HG03025 (cell line): ENCODE measurements around the gene TMEM141.
"Not testable (repeated sequence)": the region's sequence is repeated elsewhere in the genome, so short reads cannot be mapped to it uniquely, and the experiment has no call there.

Experiments used
- ATAC-seq: cut with Tn5 transposase; IDR thresholded peaks from one replicate; pipeline ENCODE4 v1.9.1; 2021; ENCODE audit warnings: mild to moderate bottlenecking, moderate library complexity; ENCODE audit not compliant: unreplicated experiment, low FRiP score

The TMEM141 gene

DNA sequence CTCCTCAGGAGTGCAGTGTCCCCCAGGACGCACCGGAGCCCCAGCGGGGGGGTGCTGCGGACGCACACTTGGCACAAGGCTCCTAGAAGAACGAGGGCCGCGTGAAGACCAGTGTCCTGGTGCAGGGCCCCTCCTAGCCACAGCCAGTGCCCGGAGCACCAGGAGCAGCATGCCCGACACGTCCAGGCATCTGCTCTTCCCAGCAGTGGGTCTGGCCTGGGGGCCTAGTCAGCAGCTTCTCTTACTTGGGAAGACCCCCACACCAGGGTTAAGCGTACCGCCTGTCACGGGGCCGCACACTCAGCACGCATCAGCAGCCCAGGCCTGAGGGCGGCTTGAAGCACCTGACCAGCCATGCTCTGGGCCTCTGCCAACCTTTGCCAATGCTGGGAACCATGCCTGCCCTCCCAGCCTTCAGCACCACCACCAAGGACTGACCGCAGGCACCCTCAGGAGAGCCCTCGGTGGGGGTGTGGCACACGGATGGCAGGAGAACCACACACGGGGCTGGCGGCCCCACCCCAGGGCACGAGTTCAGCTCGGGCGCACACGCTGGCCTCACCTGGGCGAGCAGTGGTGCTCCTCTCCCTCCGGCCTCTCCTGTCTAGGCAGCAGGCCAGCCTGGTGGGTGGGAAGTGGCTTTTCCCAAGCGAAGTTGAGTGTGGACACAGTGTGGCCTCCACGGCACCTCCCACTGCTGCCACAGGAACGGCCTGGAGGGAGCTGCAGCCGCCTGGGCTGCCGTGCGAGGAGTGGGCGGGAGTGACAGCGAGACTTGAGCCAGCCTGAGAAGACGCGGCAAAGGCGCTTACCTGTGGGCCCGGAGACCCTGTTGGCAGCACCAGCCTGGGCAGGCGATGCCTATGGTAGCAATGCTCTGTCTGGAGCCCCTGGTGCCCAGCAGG is 39.1 kb downstream of the TMEM141 start:
- ATAC-seq, result no peak

DNA sequence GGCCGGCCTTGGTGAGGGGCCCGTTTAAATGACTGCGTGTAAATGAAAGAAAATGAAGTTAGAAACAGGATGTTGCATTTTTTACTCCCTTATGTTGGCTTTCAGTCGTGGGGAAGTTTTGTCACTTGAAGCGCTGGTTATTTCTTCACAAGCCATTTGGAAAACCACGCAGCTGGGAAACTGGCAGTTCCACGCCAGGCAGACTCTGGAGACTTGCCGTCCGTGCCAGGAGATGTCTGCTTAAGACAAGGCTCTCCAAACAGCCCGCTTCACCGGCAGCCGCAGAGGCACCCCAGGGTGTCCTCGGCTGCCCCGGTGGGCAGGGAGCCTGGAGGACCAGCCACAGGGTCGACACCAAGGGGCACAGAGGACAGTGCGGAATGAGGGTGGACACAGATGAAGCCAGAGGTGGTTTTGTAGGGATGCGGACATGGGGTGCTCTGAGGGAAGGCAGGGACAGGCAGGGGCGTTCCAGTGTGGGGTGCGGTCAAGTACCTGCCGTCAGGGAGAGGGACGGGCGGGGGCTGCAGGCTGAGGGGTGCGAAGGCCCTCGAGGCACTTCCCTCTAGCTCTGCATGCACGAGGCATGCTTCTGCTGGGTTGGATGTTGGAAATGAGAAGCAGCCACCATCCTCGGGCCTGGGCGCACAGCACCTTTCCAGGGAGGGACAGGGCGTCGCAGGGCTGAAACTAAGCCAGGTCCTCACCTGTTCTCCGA is 40.0 kb downstream of the TMEM141 start:
- ATAC-seq, result no peak

DNA sequence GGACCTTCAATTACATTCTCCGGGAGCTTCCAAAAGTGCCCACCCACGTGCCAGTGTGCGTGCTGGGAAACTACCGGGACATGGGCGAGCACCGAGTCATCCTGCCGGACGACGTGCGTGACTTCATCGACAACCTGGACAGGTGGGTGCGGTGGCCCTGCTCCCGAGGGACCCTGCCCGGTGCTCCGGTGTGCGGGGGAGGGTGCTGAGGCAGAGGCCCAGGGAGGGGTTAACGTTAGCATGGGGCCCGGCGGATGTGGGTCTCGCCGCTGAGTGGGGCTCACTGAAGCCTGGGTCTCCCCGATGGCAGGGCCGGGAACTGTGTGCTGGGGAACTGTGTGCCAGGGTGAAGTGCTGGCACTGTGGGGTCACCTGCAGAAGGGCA is 40.6 kb downstream of the TMEM141 start:
- ATAC-seq, result no peak

DNA sequence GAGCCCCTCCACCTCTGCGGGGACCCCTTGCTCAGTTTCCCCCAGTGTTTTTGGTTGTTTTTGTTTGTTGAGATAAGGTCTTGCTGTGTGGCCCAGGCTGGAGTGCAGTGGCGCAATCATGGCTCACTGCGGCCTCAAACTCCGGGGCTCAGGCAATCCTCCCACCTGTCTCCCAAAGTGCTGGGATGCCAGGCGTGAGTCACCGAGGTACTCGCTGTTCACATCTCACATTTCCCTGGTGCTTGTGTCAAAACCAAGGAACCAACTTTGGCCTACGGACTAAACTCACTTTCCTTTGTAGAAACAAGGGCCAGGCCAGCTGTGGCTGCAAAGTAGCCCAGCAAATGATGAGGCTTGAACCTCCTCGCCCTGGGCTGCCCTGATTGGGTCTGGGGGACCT is 41.4 kb downstream of the TMEM141 start:
- no peak for ATAC-seq

DNA sequence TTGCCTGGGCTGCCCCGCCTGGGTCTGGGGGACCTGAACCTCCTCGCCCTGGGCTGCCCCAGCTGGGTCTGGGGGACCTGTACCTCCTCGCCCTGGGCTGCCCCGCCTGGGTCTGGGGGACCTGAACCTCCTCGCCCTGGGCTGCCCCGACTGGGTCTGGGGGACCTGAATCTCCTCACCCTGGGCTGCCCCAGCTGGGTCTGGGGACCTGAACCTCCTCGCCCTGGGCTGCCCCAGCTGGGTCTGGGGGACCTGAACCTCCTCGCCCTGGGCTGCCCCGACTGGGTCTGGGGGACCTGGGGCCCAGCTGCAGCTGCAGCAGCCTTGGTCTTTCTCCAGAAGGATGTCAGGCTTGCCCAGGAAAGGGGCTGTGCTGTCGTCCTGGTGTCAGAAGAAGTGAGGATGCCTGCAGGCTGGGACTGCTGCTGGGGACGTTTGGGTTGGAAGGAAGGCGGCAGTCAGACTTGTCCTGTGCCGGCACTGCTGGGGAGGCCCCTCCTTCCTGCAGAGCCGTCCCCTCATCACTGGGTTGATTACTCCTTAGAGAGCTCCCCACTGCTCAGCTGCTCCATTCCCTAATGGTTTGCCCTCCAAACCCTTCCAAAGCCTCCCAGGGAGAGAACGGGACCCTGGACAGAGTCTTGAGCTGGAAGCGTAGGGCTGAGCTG is 42.4 kb downstream of the TMEM141 start:
- ATAC-seq, result not testable (repeated sequence)

DNA sequence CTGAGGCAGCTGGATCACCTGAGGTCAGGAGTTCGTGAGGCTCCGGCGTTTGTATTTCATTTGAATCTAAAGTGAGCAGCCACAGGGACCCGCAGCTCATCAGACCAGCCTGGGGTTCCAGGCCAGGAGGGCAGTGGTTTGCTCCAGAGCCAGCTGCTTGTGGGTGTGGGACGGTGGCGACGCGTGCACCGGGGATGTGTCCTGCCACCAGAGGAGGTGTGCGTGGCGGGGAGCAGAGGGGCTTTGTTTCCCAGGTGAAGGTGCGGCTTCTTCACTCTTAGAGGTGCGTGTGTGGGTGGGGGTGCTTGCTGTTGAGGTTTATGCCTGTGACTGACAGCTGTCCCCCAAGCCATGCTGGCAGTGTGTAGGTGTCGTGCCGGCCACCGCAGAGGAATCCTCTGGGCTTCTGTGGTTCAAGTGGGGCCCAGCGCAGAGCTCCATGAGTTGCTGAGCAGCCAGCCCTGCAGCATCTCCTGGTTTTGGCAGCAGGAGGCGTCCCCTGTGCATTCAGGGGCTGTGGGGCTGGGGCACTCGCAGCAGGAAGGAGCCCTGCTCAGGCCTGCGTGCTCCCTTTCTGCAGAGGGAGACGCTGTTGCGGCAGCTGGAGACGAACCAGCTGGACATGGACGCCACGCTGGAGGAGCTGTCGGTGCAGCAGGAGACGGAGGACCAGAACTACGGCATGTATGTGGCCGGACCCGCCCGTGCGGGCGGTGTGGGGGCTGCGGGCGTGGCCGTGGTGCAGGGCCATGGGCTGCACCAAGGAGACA is 44.2 kb downstream of the TMEM141 start:
- no peak for ATAC-seq

DNA sequence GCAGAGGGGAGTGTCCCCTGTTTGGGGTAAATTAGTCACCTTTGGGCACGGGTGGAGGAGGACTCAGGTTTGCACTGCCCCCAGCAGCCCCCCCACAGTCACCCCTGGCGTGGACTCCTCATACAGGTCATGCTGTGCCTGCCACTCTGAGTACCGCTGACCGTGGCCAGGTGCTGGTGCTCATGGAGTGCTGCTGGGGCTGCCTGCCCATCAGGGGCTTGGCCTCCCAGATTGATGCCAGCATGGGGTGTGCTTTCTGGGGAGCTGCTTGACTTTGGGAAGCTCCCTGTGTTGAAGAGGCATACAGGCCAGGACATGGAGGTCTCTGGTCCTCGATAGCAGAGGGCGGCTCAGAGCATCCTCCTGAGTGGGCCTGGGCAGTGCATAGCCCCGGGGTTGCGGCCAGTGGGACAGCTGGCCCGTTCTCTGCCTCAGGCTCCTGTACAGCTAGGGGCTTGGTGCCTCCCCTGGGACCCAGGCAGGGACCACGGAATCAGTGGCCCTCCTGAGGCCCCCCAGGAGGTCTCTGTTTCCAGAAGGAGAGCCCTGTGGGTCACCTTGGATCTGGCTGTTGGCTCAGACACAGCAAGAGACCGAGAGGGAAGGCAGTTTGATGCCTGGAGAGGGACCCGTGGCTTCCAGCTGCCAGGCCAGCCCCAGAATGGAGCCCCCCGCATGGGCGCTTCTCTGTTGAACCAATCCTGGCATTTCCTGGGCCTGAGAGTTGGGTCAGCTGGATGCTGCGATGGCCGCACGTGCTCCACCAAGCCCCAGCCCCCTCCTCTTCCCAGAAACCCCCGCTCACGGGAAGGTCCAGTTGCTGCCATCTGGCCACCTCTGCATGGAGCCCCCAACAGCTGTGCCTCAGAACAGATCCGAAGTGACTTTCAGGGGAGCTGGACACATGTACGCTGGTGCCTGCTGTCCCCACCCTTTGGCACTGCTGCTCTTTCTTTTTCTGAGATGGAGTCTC is 45.1 kb downstream of the TMEM141 start:
- no peak for ATAC-seq

DNA sequence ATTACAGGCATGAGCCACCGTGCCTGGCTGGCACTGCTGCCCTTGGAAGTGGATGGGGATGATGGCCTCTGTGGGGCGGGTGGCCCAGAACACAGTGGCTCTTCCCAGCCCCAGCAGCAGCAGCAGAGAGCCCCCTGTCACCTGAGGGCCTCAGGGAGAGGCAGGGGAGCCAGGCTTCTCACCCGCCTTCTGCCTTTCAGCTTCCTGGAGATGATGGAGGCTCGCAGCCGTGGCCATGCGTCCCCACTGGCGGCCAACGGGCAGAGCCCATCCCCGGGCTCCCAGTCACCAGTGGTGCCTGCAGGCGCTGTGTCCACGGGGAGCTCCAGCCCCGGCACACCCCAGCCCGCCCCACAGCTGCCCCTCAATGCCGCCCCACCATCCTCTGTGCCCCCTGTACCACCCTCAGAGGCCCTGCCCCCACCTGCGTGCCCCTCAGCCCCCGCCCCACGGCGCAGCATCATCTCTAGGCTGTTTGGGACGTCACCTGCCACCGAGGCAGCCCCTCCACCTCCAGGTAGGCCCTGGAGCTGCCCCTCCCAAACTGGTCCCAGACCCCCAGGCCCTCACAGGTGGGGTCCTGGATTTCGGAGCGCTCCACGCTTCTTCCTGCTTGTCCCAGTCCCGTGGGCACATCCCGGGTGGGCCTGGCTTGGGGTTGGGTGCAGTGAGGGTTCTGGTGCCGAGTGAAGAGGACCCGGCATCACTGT is 46.2 kb downstream of the TMEM141 start:
- ATAC-seq, result no peak

DNA sequence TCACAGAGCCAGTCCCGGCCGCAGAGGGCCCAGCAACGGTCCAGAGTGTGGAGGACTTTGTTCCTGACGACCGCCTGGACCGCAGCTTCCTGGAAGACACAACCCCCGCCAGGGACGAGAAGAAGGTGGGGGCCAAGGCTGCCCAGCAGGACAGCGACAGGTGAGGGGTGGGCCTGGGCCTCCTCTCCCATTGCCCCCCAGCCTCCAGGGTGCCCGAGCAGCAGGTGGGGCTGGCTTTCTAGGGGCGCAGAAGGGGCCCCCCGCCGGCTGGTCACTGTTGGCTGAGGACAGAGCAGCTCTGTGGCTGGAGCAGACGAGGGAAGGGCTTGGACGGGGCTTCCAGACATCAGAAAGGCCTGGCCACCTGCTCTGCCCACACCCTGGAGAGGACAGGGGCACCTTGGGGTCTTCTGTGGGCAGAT is 46.7 kb downstream of the TMEM141 start:
- not testable (repeated sequence) for ATAC-seq

DNA sequence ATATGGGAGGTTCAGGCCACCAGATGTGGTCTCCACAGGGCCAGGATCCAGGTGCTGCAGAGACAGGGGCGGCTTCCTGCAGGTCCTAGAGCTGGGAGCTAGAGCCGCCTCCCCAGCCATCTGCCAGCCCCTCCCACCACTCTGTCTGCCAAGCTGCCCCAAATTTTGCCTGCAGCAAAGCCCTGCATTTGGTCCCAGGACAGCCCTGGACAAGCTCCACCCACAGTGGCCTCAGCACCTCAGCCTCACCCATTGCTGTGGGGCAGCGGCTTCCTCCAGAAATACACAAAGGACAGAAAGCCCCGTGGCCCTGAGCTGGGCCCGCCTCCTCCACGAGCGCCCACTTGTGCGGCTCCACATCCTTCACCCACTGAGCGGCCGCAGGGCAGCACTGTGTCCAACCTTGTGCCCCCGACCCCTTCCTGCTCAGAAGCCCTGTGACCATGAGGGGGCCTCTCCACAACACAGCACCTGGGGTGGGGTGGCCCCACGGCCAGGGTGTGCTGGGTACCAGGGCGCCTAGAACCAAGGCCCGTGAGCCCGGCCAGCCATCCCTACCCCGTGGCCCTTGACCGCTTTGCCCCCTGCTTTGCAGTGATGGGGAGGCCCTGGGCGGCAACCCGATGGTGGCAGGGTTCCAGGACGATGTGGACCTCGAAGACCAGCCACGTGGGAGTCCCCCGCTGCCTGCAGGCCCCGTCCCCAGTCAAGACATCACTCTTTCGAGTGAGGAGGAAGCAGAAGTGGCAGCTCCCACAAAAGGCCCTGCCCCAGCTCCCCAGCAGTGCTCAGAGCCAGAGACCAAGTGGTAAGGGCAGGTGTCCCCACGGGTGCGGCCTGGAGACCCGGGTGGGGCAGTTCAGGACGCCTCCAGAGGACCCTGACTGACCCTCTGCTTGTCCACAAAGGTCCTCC is 47.4 kb downstream of the TMEM141 start:
- no peak for ATAC-seq

DNA sequence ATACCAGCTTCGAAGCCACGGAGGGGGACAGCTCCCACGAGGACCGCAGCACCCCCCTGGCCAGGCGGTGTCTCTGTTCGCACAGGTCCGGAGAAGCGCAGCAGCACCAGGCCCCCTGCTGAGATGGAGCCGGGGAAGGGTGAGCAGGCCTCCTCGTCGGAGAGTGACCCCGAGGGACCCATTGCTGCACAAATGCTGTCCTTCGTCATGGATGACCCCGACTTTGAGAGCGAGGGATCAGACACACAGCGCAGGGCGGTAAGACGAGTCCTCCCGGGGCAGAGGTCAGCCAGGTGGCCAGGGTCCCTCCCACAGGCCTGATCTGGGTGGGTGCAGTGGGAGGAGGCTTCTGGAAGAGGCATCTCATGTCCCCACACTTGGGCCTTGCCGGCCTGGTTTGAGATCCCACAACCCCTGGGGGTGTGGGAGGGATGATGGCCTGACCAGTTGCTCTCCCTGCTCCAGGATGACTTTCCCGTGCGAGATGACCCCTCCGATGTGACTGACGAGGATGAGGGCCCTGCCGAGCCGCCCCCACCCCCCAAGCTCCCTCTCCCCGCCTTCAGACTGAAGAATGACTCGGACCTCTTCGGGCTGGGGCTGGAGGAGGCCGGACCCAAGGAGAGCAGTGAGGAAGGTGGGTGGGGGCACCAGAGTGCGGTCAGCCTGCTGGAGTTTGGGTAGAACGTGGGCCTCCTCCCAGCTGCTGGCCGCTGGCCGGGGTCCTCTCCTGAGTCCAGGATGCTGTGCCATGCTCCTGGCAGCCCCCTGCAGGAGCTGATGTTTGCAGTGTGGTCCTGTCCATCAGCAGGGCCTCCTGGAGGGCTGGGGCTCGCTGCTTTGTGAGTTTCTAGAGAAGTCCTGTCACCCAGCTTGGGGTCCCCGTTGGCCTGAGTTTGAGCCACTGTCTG is 48.3 kb downstream of the TMEM141 start:
- no peak for ATAC-seq

DNA sequence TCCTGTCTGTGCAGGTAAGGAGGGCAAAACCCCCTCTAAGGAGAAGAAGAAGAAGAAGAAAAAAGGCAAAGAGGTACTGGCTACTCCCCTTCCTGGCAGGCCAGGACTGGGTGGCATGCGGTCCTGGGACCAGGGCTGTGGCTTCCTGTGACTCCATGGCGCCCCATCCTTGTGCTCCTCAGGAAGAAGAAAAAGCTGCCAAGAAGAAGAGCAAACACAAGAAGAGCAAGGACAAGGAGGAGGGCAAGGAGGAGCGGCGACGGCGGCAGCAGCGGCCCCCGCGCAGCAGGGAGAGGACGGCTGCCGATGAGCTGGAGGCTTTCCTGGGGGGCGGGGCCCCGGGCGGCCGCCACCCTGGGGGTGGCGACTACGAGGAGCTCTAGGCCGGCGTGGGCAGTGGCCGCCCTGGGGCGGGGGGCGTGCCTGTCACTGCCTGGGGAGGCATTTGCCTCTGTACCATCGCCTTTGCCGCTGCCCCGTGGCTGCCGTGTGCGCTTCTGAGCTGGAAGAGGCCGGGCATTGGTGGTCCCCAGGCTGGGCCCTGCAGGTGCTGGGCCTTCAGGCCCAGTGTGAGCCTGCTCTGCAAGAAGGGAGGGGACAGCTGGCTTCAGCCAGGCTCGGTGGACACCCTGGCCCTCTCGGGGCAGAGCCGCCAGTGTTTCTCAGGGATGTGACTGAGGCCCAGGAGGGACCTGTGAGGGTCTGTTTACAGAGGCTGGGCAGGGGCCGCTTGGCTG is 49.2 kb downstream of the TMEM141 start:
- ATAC-seq, result no peak

DNA sequence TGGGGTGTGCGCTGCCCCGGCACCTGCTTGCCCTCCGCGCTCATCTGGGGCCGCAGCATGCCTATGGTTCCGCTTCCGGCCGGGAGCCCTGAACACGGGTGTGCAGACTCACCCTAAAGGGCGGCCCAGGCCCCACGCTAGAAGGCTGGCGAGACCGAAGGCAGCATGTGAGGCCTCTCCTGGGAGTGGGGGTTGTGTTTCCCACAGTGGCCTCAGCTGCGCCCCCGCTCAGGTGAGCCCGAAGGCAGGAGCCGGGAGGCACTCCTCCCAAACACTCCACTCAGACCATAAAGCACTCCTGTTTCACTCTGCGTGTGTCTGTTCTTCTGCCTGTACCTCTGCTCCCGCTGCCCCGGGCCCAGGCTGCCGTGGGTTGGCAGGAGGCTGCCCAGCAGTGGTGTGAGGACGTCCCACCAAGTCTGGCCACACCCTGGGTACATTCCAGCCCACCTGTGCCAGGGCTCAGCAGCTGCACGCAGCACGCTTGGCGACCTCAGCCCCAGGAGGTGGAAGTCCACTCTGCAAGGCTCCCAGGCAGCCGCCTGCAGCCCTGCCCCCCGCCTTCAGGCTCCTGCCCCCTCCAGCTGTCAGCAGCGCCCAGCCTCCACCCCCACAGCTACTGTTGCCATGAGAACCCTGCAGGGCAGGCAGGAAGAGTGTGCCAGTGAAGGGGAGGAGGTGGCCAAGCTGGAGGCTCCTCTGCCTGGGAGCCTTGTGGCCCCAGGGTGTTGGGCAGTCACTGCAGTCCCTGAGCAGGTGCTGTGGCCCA is 49.9 kb downstream of the TMEM141 start:
- ATAC-seq, result no peak

DNA sequence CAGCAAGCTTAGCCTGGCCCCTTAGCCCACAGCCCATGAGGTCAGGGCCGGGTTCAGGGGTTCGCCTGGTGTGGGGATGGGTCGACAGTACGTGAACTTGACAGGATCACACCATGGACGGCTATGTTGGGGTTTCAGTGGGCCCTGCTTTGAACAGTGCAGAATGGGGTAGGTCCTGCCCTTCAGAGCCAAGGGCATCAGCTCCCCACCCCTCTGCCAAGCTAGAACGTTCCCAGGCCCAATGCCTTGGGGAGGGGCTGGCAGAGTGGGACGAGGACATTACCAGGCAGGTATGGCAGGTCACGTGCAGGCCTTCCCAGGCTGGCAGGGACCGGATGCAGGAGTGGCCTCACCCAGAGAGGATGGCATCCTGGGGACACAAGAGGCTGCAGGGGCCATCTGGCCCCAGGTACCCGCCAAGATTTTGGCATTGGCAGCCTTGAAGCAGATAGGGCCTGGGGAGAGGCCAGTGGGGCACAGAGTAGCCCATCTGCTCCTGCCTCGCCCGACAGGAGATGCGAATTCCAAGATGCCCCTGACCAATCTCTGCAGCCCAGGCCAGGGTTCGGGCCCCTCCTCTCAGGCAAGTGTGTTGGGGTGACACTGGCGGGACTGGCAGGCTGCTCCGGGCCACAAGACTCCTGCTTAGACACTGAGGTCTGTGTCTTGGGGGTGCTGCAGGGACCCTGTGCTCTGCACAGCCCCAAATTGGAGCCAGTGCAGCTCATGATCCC is 50.7 kb downstream of the TMEM141 start:
- not testable (repeated sequence) for ATAC-seq
